SW 1271 (cell line): ENCODE data around the gene AP2A2.
A peak's percentile ranks its signal among the peaks of the same experiment; 100 is the strongest.

ENCODE experiments used
- DNase-seq, 2 experiments: peaks; one replicate each; lab custom pipeline; 2025; lab: John Stamatoyannopoulos, UW

The AP2A2 gene

DNA sequence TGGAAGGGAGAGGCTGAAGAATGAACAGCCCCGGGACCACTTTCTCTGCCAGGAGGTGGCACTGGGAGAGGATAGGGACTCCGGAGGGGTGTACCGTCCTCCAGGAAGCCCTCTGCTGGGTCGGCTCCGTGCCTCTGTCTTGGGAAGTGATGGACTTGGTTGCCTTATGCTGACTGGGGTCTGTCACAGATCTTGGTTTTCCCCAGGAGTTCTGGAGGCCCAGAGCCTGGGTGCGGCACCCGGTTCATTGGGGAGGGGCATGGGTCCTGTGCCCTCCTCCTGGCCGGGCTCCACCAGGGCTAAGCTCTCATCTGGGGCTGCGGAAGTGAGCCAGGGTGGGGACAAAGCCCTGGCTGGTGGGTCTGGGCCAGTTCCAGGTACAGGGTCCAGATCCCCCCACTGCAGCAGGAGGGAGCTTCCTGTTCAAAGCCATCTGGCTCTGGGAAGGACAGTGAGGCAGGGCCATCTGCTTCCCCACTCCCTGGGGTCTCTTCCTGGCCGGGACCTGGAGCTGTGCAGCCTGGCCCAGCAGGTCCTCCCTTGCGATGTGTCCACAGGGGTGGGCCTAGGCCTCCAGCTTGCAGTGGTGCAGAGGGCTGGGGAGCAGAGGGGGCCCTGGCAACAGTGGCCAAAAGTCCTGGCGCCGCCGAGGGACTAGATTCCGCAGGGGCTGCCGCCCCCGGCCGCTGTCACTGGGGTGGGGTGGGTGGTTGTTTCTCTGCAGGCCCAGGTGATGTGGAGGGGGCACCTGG, 1.1 kb upstream of the AP2A2 start:
- DNase-seq: no peak

GRCh38 chr11:925158-925495, 543 bp upstream of the AP2A2 start:
- DNase-seq: no peak

GRCh38 chr11:926341-926916, 759 bp downstream of the AP2A2 start:
- peak in 1 of 2 experiments; percentile 56 for DNase-seq

GRCh38 chr11:927871-928270, 2.2 kb downstream of the AP2A2 start:
- no peak for DNase-seq

GRCh38 chr11:928786-929185, 3.1 kb downstream of the AP2A2 start:
- DNase-seq: no peak

DNA sequence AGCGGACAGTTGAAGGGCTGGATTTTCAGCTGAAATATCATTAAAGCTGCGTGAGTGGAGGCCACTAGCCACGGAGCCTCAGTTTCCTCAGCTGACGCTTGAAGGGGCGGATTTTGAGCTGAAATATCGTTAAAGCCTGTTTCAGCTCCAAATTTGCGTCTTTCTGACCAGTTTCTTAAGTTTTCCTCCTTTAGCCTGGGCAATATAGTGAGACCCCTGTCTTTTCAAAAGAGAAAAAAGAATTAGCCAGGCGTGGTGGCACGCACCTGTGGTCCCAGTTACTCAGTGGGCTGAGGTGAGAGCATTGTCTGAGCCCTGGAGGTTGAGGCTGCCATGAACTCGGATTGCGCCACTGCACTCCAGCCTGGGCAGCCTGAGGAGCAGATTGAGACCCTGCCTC, 3.7 kb downstream of the AP2A2 start:
- no peak for DNase-seq

DNA sequence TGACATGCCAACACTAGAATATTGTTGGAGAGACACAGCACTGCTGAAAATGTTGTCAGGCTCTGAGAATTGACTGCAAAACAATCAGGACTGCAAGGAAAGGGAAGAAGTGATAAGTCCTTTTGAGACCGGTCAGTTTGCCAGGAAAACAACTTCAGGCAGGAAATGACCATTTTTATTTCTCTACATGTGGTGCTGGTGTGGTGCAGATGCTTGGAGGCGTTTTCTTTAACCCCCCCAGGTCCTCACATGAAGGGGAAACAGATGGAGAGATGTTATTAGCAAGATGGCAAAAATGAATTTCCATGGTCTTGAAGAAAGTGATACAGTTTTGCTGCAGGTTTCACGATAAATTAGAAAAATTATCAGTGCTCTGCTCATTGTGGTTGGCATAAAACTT, 5.7 kb downstream of the AP2A2 start:
- DNase-seq: no peak

GRCh38 chr11:932435-932834, 6.8 kb downstream of the AP2A2 start:
- DNase-seq: no peak

- DNase-seq: no peak
These were observed 7.6 kb downstream of the AP2A2 start for GRCh38 chr11:933142-933851.

DNA sequence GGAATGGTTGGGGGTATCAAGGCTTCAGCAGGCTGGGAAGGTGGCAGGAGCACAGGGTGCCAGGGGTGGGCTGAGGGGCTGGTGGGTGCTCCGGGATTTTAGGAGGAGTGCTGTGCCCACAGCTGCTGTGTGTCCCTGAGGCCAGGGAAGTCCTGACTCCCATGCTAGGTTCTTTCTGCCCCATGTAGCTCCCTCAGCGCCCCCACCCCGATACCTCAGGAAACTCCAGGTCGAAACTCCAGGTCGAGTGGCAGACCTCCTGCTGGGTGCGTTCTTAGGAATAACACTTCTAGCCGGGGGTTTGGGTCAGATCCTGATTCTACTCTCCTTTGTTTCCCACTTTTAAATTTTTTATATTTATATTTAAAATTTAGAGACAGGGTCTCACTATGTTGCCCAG, 8.3 kb downstream of the AP2A2 start:
- no peak for DNase-seq

DNA sequence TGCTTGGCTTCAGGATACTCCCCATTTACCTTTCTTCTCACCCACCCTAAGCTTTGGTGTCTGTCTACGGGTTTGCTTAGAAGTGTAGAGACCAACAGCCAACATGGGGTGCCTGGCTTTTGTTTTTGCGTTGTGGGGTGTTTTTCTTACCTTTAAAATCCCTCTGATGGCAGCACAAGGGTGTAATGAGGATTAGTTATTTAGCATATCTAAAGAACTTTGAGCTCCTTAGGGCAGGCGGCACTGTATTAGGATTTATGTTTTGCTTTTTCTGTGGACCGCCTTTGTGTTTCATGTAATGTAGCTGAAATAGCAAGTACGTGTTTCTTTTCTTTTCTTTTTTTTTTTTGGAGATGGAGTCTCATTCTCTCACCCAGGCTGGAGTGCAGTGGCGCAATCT, 8.9 kb downstream of the AP2A2 start:
- DNase-seq: no peak

DNA sequence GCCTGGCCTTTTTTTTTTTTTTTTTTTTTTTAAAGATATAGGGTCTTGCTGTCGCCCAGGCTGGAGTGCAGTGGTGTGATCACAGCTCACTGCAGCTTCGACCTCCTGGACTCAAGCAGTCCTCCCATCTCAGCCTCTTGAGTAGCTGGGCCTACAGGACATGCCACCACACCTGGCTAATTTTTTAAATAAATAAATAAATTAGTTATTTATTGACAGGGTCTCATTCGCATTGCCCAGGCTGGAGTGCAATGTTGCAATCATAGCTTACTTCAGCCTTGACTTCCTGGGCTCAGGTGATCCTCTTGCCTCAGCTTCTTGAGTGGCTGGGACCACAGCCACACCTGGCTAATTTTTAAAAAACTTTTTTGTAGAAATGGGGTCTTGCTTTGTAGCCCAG, 10.5 kb downstream of the AP2A2 start:
- no peak for DNase-seq

DNA sequence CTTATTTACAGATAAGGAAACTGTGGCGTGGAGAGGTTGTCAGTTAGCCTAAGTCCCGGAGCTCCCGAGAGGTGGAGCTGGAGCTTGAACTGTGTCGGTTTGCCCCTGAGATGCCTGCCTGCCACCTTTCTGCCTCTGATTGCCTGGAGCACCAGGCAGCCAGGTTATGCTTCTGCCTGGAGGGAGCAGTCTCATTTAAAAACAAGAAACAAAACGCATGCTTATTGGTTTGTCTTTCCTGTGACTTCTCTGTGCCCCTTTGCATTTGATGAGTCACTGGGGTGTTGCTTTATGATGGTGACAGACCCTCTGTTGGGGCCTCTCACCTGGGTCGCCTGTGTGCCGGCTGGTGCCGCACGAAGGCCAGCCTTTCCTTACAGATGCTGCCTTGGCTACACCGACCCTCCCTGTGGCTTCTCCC, 12.2 kb downstream of the AP2A2 start:
- no peak for DNase-seq

GRCh38 chr11:940496-941135, 14.9 kb downstream of the AP2A2 start:
- DNase-seq: no peak

DNA sequence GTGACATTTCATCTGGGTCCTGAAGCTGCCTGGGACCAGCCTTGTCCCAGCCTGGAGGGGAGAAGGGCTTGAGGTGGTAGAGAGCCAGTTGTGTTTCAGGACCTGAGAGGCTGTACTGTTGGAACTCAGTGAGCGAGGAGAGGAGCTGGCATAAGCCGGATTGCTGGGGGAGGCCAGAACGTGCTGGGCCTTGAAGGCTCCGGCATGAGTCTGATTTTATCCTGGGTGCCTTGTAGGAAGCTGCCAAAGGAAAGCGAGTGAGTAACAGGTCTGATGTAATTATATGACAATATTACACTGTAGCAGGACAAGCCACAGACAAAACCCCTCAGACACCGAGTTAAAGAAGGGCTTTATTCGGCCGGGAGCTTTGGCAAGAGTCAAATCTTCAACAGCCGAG, 17.2 kb downstream of the AP2A2 start:
- no peak for DNase-seq

GRCh38 chr11:944711-945470, 19.2 kb downstream of the AP2A2 start:
- no peak for DNase-seq

DNA sequence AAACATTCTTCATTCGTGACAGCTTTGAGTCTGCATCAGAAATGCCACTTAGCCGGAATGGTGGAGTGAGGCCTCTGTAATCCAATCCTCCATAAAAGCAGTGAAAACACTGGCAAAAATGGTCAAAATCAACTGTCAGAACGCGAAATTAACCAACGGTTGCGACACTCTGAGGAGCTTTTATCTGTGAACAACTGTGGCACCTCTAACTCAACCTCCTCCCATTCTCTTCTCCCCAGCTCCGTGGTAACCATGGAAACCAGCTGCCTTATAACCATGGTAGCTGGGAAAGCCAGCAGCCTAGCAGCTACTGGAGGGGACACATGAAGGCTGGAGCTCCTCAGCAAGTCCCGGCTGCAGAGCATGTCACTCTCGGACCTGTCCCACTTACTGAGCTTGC, 20.3 kb downstream of the AP2A2 start:
- DNase-seq: no peak

DNA sequence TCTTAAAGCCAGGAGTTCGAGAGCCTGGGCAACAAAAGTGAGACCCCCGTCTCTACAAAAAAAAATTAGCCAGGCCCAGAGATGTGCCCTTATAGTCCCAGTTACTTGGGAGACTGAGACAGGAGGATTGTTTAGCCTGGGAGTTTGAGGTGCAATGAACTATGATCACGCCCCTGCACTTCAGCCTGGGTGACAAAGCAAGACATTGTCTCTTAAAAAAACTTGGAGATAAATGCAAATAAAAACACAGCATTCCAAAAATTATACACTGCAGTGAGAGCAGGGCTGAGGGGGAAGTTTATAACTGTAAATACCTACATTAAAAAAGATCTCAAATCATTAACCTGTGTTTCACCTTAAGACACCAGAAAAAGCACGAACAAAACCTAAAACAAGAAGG, 22.1 kb downstream of the AP2A2 start:
- no peak for DNase-seq

DNA sequence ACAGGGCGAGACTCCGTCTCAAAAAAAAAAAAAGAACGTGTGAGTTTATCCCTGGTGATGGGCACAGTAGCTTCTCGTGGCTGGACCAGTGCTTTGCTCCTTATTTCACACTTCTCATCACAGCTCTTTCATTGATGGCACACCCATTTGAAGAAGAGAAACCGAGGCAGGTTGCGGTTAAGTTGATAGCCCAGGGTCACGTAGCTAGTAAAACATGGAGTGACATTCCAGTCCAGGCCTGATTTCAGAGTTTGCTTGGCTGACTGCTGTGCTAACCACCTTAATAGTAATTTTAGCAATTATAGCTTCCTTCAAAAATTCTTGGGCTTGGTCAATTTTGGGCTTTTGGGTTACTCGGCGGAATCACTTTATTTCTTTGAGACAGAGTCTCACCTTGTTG, 25.8 kb downstream of the AP2A2 start:
- no peak for DNase-seq

DNA sequence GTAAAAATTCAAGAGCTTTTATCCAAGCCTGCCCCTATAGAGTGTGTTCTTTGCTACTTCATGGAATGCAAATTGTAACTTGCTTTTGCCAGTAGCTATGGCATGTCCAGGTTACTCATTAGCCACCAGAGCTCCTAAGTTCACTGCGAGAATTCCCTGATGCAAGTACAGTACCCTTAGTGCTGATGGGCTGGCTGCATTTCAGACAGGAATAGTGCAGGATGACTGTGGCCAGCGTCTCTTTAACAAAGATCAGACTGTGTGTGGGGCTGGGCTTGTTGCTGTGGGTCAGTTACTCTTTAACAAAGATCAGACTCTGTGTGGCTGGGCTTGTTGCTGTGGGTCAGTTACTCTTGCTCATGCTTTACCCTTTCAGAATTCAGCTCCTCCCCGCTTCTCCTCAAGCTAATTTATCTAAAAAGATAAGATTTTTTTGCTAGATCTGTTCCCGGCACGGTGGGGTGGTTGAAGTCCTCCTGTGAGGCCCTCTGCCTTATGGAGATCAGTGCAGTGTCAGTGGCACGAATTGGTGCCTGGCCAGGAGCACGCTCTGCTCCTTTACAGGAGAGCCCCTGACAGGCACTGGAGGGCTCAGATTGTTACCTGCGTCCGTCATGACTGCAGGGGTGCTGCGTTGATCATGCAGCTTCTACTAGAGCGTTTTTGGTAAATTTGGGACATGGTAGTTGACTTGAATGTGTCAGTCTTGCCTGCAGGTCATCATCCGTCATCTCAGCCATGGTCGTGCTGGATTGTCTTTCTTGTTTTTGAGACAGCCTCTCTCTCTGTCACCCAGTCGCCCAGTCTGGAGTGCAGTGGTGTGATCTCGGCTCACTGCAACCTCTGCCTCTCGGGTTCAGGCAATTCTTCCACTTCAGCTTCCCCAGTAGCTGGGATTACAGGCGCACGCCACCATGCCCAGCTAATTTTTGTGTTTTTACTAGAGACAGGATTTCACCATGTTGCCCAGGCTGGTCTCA, 27.0 kb downstream of the AP2A2 start:
- DNase-seq: no peak

- no peak for DNase-seq
These were observed 27.8 kb downstream of the AP2A2 start for GRCh38 chr11:953512-953911.
